HG02973 (cell line): ENCODE measurements around the gene DNPEP.
"Not testable (repeated sequence)": the region's sequence is repeated elsewhere in the genome, so short reads cannot be mapped to it uniquely, and the experiment has no call there.

Source experiments
- ATAC-seq: cut with Tn5 transposase; IDR thresholded peaks from one replicate; pipeline ENCODE4 v1.9.1; 2021; ENCODE audit warnings: moderate library complexity; ENCODE audit not compliant: unreplicated experiment

Gene DNPEP

GRCh38 chr2:219419331-219420197 is 31.9 kb upstream of the DNPEP start:
- no peak for ATAC-seq

- no peak for ATAC-seq
These were observed 31.3 kb upstream of the DNPEP start for GRCh38 chr2:219419012-219419324.

DNA sequence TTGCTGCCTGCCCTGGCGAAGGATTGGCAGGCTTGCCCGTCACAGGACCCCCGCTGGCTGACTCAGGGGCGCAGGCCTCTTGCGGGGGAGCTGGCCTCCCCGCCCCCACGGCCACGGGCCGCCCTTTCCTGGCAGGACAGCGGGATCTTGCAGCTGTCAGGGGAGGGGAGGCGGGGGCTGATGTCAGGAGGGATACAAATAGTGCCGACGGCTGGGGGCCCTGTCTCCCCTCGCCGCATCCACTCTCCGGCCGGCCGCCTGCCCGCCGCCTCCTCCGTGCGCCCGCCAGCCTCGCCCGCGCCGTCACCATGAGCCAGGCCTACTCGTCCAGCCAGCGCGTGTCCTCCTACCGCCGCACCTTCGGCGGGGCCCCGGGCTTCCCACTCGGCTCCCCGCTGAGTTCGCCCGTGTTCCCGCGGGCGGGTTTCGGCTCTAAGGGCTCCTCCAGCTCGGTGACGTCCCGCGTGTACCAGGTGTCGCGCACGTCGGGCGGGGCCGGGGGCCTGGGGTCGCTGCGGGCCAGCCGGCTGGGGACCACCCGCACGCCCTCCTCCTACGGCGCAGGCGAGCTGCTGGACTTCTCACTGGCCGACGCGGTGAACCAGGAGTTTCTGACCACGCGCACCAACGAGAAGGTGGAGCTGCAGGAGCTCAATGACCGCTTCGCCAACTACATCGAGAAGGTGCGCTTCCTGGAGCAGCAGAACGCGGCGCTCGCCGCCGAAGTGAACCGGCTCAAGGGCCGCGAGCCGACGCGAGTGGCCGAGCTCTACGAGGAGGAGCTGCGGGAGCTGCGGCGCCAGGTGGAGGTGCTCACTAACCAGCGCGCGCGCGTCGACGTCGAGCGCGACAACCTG is 30.7 kb upstream of the DNPEP start, which contains the start of gene DES:
Gene DES (plus strand): TSS at position 223 of the 857 bp plus-strand sequence. CDS start 86 bp downstream, at position 309.
- no peak for ATAC-seq

GRCh38 chr2:219417374-219417773 is 29.7 kb upstream of the DNPEP start:
- no peak for ATAC-seq

DNA sequence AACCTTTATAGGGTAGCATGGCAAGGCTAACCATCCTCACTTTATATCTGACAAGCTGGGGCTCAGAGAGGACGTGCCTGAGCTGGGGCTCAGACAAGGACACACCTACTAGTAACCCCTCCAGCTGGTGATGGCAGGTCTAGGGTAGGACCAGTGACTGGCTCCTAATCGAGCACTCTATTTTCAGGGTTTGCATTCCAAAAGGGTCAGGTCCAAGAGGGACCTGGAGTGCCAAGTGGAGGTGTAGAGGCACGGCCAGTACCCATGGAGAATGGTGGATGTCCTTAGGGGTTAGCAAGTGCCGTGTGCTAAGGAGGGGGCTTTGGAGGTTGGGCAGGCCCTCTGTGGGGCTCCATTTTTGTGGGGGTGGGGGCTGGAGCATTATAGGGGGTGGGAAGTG is 29.2 kb upstream of the DNPEP start:
- ATAC-seq, result no peak

GRCh38 chr2:219416235-219416602 is 28.5 kb upstream of the DNPEP start:
- no peak for ATAC-seq

DNA sequence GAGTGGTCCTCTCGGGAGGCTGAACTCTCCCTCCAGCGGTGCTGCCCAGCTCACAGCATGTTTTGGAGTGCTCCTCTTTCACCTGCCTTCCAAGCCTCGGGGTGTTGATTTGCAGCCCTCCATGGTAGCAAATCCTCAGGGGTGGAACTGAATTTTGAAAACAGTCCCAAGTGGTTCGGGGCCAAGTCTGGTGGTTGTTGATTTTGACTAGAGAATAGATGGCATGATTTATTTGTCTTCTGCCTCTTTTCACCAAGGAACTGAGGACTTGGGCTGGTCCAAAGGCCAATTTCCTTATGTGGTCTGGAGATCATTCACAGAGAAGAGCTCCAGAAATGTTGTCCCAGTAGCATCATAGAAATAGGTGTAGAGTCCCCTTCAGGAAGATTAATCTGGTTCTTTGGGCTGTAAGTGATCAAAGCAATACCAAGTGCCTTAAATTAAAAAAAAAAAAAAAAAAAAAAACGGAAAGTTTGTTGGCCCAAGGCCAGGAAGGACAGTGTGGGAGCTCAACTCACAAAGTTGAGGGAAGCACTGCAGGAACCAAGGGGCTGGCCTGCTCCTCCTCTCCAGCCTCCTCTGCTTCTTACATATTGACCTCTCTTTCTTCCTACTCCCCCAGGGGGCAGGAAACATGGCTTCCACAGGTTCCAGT is 28.0 kb upstream of the DNPEP start:
- ATAC-seq, result no peak

DNA sequence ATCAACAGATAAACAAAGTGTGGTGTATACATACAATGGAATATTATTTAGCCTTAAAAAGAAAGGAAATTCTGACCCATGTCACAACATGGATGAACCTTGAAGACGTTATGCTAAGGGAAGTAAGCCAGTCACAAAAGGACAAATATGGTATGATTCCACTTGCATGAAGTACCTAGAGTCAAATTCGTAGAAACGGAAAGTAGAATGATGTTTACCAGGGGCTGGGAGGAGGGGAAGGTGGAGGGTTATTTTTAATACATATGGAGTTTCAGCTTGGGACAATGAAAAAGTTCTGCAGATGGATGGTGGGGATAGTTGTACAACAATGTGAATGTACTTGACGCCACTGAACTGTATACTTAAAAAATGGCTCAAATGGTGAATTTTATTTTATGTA is 27.1 kb upstream of the DNPEP start:
- no peak for ATAC-seq

- ATAC-seq, result no peak
These were observed 22.7 kb upstream of the DNPEP start for GRCh38 chr2:219410390-219410789.

GRCh38 chr2:219409619-219410018 is 21.9 kb upstream of the DNPEP start:
- no peak for ATAC-seq

DNA sequence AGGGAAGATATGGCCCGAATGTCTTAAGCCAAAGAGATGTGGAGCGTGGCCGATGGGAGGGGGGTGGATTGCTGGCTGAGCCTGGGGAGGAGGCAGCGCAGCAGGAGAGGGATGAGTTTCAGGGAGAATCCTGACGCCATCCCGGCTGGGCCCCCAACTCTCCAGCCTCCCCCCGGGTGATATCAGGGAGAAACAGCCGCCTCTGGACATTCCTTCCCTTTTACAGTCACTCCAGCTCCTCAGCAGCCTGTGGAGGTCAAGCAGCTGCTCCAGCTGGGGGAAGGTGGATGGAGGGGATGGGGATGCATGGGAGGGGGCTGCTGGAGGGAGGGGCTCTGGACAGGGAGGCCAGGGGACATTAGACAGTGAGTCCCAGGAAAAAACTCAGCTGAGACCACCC is 20.9 kb upstream of the DNPEP start:
- ATAC-seq, result no peak

DNA sequence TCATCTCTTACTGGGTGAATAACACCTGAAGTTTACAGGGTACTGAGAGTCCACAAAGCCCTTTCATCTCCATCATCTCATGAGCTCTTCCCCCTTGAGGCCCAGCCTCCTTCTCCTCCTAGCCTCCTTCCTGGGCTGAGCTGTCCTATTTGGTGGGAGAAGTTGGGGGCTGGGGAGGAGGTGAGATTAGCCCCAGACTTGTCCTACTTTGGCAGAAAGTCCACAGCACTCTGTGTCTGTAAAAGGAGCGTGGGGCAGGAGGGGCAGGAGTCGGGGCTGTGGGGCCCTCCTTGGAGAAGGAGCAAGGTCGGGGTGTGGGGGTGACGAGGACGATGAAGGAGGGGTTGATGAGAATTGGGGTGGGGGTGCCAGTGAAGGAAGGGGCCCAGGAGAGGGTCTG is 20.5 kb upstream of the DNPEP start:
- no peak for ATAC-seq

DNA sequence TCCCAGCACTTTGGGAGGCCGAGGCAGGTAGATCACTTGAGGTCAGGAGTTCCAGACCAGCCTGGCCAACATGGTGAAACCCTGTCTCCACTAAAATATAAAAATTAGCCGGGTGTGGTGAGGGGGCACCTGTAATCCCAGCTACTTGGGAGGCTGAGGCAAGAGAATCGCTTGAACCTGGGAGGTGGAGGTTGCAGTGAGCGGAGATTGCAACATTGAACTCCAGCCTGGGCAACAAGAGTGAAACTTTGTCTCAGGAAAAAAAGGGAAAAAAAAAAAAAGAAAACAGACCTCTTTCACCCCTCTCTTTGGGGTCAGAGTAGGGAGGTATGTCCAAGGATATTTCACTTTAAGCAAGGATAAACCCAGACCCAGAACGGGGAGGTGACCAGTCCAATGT is 19.6 kb upstream of the DNPEP start:
- ATAC-seq, result not testable (repeated sequence)

- ATAC-seq, result no peak
These were observed 19.1 kb upstream of the DNPEP start for GRCh38 chr2:219406861-219407230.

- ATAC-seq, result no peak
These were observed 18.5 kb upstream of the DNPEP start for GRCh38 chr2:219405958-219406860.

- no peak for ATAC-seq
These were observed 17.7 kb upstream of the DNPEP start for GRCh38 chr2:219405451-219405850.

DNA sequence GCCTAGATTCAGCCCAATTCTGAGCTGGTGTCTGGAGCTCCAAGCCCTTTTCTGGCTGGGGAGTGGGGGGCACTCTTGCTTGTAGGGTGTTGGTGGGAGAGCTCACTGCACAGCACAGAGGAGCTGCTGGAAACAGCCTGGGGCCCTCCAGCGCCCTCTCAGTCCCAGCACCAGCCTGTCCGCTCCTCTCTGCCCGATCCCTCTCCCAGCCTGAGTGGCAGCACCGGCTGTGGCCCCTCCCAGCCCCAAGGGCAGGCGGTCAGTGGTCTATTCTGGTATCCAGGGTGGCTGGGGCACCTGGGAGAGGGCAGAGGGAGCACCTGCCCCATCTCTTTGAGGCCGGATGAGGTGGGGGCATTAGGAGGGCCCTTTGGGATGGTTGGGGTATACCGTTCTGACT is 17.2 kb upstream of the DNPEP start:
- no peak for ATAC-seq

DNA sequence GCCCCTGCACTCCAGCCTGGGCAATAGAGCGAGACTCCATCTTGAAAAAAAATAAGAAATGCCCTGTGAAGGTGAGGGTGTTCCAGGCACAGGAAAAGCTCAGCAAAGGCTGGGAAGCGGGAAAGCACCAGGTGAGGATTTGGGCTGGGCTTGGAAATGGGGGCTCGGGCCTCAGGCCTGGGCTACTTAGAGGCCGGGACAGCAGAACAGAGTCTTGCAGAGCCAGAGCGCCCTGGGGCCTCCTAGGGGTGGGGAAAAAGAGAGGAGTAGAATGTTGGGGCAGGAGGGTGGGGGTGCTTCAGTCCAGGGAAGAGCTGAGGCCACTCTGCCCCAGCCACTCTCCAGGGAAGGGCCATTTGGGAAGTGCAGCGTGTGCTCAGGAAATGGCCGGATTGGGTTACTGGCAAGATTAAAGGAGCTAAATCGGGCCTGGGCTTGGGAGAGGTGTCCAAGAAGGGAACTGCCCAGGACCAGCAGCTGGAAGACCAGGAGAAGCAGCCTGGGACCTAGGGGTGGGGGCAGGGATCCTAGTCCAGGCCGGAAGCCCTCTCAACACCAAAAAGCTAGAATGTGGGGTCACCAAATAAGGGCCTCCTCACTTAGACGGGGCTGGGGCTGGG is 16.7 kb upstream of the DNPEP start:
- no peak for ATAC-seq

- ATAC-seq, result no peak
These were observed 16.1 kb upstream of the DNPEP start for GRCh38 chr2:219403861-219404260.
